Spleen (tissue), 11 donors: ENCODE results near the gene ATXN7. TPM values are rescaled to one million over a fixed set of nuclear protein-coding genes. Genes with fewer than 3 reads are reported as not detected.

Experiments used
- DNase-seq: peaks from one replicate; pipeline ENCODE4 v3.0.0-alpha.2; 2020
- H3K27ac ChIP-seq, 8 donors: fragments of 200-600 bp; sonication (generic) in 7 of 8; 1 replicate in 4 of 8; 2 replicates in 4 of 8; pipeline versions ENCODE4 v1.5.0 to v1.8.0; 2016 to 2021; ENCODE audit warnings: inconsistent platforms in 4 of 8, mild to moderate bottlenecking in 4 of 8, moderate library complexity in 1 of 8
- H3K27me3 ChIP-seq, 7 donors: fragments of 200-600 bp; sonication (generic) in 6 of 7; replicated peaks in 1 of 7; 1 replicate in 4 of 7; 2 replicates in 3 of 7; pipeline versions ENCODE4 v1.5.0 to v1.8.0; 2016 to 2021; ENCODE audit warnings: inconsistent platforms in 3 of 7, mild to moderate bottlenecking in 1 of 7
- H3K36me3 ChIP-seq, 6 donors: fragments of 200-600 bp; sonication (generic) in 5 of 6; 1 replicate in 4 of 6; 2 replicates in 2 of 6; pipeline versions ENCODE4 v1.5.0 to v1.8.0; 2016 to 2021; ENCODE audit warnings: inconsistent platforms in 2 of 6
- H3K4me1 ChIP-seq, 6 donors: fragments of 200-600 bp; sonication (generic) in 5 of 6; 1 replicate in 3 of 6; 2 replicates in 3 of 6; pipeline versions ENCODE4 v1.5.0 to v1.8.0; 2016 to 2021; ENCODE audit warnings: inconsistent platforms in 3 of 6
- H3K4me3 ChIP-seq, 8 donors: fragments of 200-600 bp; sonication (generic) in 7 of 8; 1 replicate in 4 of 8; 2 replicates in 4 of 8; pipeline versions ENCODE4 v1.5.0 to v1.8.0; 2016 to 2021; ENCODE audit warnings: inconsistent platforms in 4 of 8, mild to moderate bottlenecking in 4 of 8, moderate library complexity in 2 of 8
- H3K9me3 ChIP-seq, 8 donors: fragments of 200-600 bp; sonication (generic) in 7 of 8; 1 replicate in 4 of 8; 2 replicates in 4 of 8; pipeline versions ENCODE4 v1.5.0 to v1.8.0; 2016 to 2021; ENCODE audit warnings: inconsistent platforms in 4 of 8
- CTCF ChIP-seq, 11 experiments: fragments of 200-600 bp in 7 of 11; fragments of 450-650 bp in 4 of 11; sonication (generic) in 4 of 11; IDR thresholded peaks in 8 of 11; conservative IDR thresholded peaks in 3 of 11; 1 replicate in 7 of 11; 2 replicates in 4 of 11; pipeline versions ENCODE4 v1.4.0 to v1.8.0; 2016 to 2021; ENCODE audit warnings: antibody characterized with exemption in 11 of 11, inconsistent platforms in 4 of 11, mild to moderate bottlenecking in 1 of 11
- POLR2A ChIP-seq, 3 donors: fragments of 450-650 bp; IDR thresholded peaks; one replicate each; pipeline ENCODE4 v1.5.1; 2017; ENCODE audit warnings: antibody characterized with exemption in 3 of 3, mild to moderate bottlenecking in 1 of 3
- POLR2AphosphoS5 ChIP-seq, 3 donors: sonication (generic); formaldehyde crosslinking; IDR thresholded peaks; one replicate each; pipeline ENCODE4 v1.5.1; 2017; ENCODE audit warnings: antibody characterized with exemption in 3 of 3
- WGBS, 5 donors: extraction: QIAGEN DNeasy Blood & Tissue Kit in 3 of 5; methylation state at CpG; one replicate each; pipeline versions ENCODE4 v1.1.5 to v1.1.7; 2013 to 2018; 5-methylcytosine and 5-hydroxymethylcytosine counted together
- intact Hi-C: fragments of 100-400 bp; cut with DNase I; formaldehyde crosslinking; loops from one replicate; pipeline ENCODE4 v1.15.0; 2023; ENCODE audit warnings: low total_unique reads
- polyA plus RNA-seq, 3 donors: library from polyadenylated mRNA; stranded (reverse); fragments of 200-250 nt; gene quantifications; one replicate each; pipeline ENCODE4 v1.2.1, GENCODE V29; 2013
- total RNA-seq, 7 donors: library from RNA; depleted of rRNA in 3 of 7; stranded (reverse); fragments of >200 nt in 3 of 7; fragmentation: NEBNext Ultra II Directional in 4 of 7; extraction: Animal tissue kit (Norgen Biotek cat#: 25700) in 4 of 7; gene quantifications; one replicate each; pipeline versions ENCODE4 v1.1.0 to v1.2.1, GENCODE V29; 2016 to 2021
- donor health status: healthy with polysubstance abuse.
- donor health status: DM: no; HTN: no; CAD: no; lungs with moderate emphysema.
- donor health status: DM: no; HTN: no; CAD: no.
- donor health status: Bipolar disorder and iron deficiency.
- donor health status: healthy.
- donor health status: DM: no; HTN: no; CAD: no.
- donor health status: DM: yes; HTN: yes; CAD: no.

ATXN7 gene
- total and polyA plus RNA-seq, 10 donors: 1.9 to 91.8 (median 54.7) TPM

GRCh38 chr3:63981980-63982379 lies 118.3 kb downstream of the ATXN7 start:
- 80 to 97% (median 90%) methylated on average over 4 of the region's 4 CpGs for WGBS, 5 donors
- peak overlapping the region in 2 of 8 donors; percentile 2 to 15 for H3K27ac ChIP-seq
- H3K9me3 ChIP-seq: no peaks in the 10 kb centered on the region
- peaks cover 10 to 60% (median 36%) of the 10 kb centered on the region in 6 donors for H3K4me1 ChIP-seq
- intact Hi-C loops: no loop called here
- no peaks in the 10 kb centered on the region for H3K27me3 ChIP-seq
- H3K36me3 ChIP-seq: peaks cover 2 to 75% (median 50%) of the 10 kb centered on the region in 6 donors
- TF ChIP-seq POLR2A (IDR thresholded peaks at IDR 0.05) (no peak), POLR2AphosphoS5 (IDR thresholded peaks at IDR 0.05) (no peak), CTCF (IDR thresholded peaks at IDR 0.05 in 8 of 11, conservative IDR thresholded peaks at IDR 0.05 in 3 of 11) (no peak)
- no peak for DNase-seq
- no peak overlapping the region for H3K4me3 ChIP-seq

DNA sequence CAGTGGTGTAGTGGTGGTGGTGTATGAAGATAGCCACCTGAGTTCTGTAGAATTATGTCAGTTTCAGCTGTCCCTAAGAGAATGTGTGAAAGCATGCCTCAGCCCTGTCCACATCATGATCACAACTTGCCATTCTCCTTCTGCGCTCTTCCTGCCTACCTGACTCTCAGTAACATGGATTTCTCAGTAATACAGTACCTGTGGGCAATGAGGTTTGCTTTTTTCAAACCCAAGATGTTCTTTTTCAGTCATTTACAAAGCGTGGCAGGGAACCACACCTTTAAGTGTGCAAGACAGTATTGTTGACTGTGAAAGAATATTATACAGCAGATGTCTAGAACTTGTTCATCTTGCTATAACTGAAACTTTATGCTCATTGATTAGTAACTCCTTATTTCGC lies 120.7 kb downstream of the ATXN7 start:
- 96 to 98% (median 96%) methylated on average over 3 of the region's 3 CpGs for WGBS, 5 donors
- DNase-seq: no peak
- intact Hi-C loops: no loop called here
- no peak overlapping the region for H3K4me3 ChIP-seq
- no peaks in the 10 kb centered on the region for H3K27me3 ChIP-seq
- peaks cover 2 to 99% (median 72%) of the 10 kb centered on the region in 6 donors for H3K36me3 ChIP-seq
- H3K9me3 ChIP-seq: no peaks in the 10 kb centered on the region
- no peak for TF ChIP-seq CTCF (IDR thresholded peaks at IDR 0.05 in 8 of 11, conservative IDR thresholded peaks at IDR 0.05 in 3 of 11)
- TF ChIP-seq POLR2A (IDR thresholded peaks at IDR 0.05): no peak
- no peak for TF ChIP-seq POLR2AphosphoS5 (IDR thresholded peaks at IDR 0.05)
- H3K27ac ChIP-seq: no peak overlapping the region
- peaks cover 0 to 41% (median 14%) of the 10 kb centered on the region in 6 donors for H3K4me1 ChIP-seq

GRCh38 chr3:63986146-63986545 lies 122.5 kb downstream of the ATXN7 start:
- Histone ChIP-seq H3K9me3 (no peaks in the 10 kb centered on the region), H3K4me1 (peaks cover 0 to 23% (median under 1%) of the 10 kb centered on the region in 6 donors), H3K4me3 (no peak overlapping the region), H3K27ac (no peak overlapping the region), H3K36me3 (peaks cover 2 to 100% (median 78%) of the 10 kb centered on the region in 6 donors), H3K27me3 (no peaks in the 10 kb centered on the region)
- DNase-seq: no peak
- intact Hi-C loops: no loop called here
- WGBS, 5 donors: 92 to 97% (median 93%) methylated on average over 7 of the region's 7 CpGs
- TF ChIP-seq POLR2AphosphoS5 (IDR thresholded peaks at IDR 0.05) (no peak), CTCF (IDR thresholded peaks at IDR 0.05 in 8 of 11, conservative IDR thresholded peaks at IDR 0.05 in 3 of 11) (no peak), POLR2A (IDR thresholded peaks at IDR 0.05) (no peak)

- peaks cover 0 to 16% (median 0%) of the 10 kb centered on the region in 6 donors for H3K4me1 ChIP-seq
- no peak overlapping the region for H3K4me3 ChIP-seq
- WGBS, 5 donors: 89 to 96% (median 92%) methylated on average over 2 of the region's 2 CpGs
- peaks cover 2 to 100% (median 81%) of the 10 kb centered on the region in 6 donors for H3K36me3 ChIP-seq
- intact Hi-C loops: no loop called here
- no peaks in the 10 kb centered on the region for H3K27me3 ChIP-seq
- no peaks in the 10 kb centered on the region for H3K9me3 ChIP-seq
- no peak for DNase-seq
- no peak overlapping the region for H3K27ac ChIP-seq
- TF ChIP-seq POLR2AphosphoS5 (IDR thresholded peaks at IDR 0.05): no peak
- TF ChIP-seq POLR2A (IDR thresholded peaks at IDR 0.05): no peak
- no peak for TF ChIP-seq CTCF (IDR thresholded peaks at IDR 0.05 in 8 of 11, conservative IDR thresholded peaks at IDR 0.05 in 3 of 11)
Measured at GRCh38 chr3:63986831-63987230, 123.2 kb downstream of the ATXN7 start.
